Measurements from ENCODE around the gene CD163L1. TPM values are rescaled to one million over a fixed set of nuclear protein-coding genes. Genes with fewer than 3 reads are reported as not detected.

CD163L1 gene
- total and polyA plus RNA-seq, 9 of the 15 experiments (the other 6 are each of a cell fraction or from before 2014, with no cell fraction given): 0.54 to 9.2 (median 2.0) TPM

DNA sequence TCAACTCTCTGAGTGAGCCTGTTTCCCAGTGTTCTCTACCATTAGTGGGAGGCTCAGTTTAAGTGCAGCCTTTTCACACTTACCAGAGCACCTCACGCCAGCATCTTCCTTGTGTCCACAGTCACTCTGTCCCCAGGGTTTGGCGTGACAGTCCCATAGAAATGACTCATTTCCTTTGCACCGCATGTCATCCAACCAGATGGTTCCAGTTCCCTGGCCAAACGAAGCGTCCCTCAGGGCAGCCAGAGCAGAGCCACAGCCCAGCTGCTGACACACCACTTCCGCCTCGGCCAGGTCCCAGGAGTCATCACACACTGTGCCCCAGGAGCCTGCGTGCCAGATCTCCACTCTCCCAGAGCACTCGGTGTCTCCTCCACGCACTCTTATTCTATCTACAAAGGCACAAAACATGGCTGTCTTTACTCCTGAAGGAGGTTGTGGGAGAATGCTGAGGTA is 74.7 kb downstream of the CD163L1 start (continued):
- TF ChIP-seq MTA1 (IDR thresholded peaks at IDR 0.05; ENCODE audit: borderline replicate concordance): peak; percentile 88
- 0 out of 2 replicates have a peak, but pooled peaks have one; percentile 25 for TF ChIP-seq JUN (IDR thresholded peaks at IDR 0.05; ENCODE audit: borderline replicate concordance, low read depth, low read length)
- no peak for TF ChIP-seq JUN (CRISPR knock-in tag; IDR thresholded peaks at IDR 0.05; ENCODE audit: borderline replicate concordance)
- peak; percentile 84 for TF ChIP-seq GABPA (tag; conservative IDR thresholded peaks at IDR 0.05; ENCODE audit: low read depth)
- TF ChIP-seq CTBP1 (IDR thresholded peaks at IDR 0.05; ENCODE audit: borderline replicate concordance): no peak
- no peak for TF ChIP-seq SMARCA5 (IDR thresholded peaks at IDR 0.05)
- TF ChIP-seq ZMIZ1 (IDR thresholded peaks at IDR 0.05; ENCODE audit: low read depth in 2 of 2, low read length in 2 of 2): no peak
- peak; percentile 93 for TF ChIP-seq CREM (IDR thresholded peaks at IDR 0.05; ENCODE audit: low read depth)
- peak; percentile 18 to 28; a peak in 1 of 4 replicates for TF ChIP-seq NRF1 (conservative IDR thresholded peaks at IDR 0.05 in 1 of 2, IDR thresholded peaks at IDR 0.05 in 1 of 2)
- TF ChIP-seq ZNF124 (CRISPR knock-in tag; IDR thresholded peaks at IDR 0.05): no peak
- TF ChIP-seq E2F6 (IDR thresholded peaks at IDR 0.05; ENCODE audit: borderline replicate concordance in 1 of 2, extremely low read depth in 1 of 2, insufficient read depth in 1 of 2, insufficient read length in 1 of 2, low read depth in 1 of 2, low read length in 1 of 2, poor library complexity in 1 of 2, severe bottlenecking in 1 of 2): peak in 1 of 2 experiments; percentile 19
- peak; percentile 35; the same call in 1 of the 2 replicates for TF ChIP-seq HCFC1 (IDR thresholded peaks at IDR 0.05; ENCODE audit: low read depth, low read length)
- 0 out of 4 replicates have a peak, but pooled peaks of 1 of the 2 experiments have one; percentile 25 for TF ChIP-seq TBL1XR1 (IDR thresholded peaks at IDR 0.05; ENCODE audit: low read length in 2 of 2)
- TF ChIP-seq, protein P1, sequence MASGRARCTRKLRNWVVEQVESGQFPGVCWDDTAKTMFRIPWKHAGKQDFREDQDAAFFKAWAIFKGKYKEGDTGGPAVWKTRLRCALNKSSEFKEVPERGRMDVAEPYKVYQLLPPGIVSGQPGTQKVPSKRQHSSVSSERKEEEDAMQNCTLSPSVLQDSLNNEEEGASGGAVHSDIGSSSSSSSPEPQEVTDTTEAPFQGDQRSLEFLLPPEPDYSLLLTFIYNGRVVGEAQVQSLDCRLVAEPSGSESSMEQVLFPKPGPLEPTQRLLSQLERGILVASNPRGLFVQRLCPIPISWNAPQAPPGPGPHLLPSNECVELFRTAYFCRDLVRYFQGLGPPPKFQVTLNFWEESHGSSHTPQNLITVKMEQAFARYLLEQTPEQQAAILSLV (tag; IDR thresholded peaks at IDR 0.05): no peak
- no peak for TF ChIP-seq GATAD2B (IDR thresholded peaks at IDR 0.05; ENCODE audit: borderline replicate concordance)
- TF ChIP-seq FOSL1 (tag; conservative IDR thresholded peaks at IDR 0.05): 0 out of 2 replicates have a peak, but pooled peaks have one; percentile 43
- peak; percentile 29; the same call in 1 of the 2 replicates for TF ChIP-seq EHMT2 (IDR thresholded peaks at IDR 0.05)
- no peak for TF ChIP-seq IFI16 (CRISPR knock-in tag; IDR thresholded peaks at IDR 0.05)
- TF ChIP-seq, protein P2, sequence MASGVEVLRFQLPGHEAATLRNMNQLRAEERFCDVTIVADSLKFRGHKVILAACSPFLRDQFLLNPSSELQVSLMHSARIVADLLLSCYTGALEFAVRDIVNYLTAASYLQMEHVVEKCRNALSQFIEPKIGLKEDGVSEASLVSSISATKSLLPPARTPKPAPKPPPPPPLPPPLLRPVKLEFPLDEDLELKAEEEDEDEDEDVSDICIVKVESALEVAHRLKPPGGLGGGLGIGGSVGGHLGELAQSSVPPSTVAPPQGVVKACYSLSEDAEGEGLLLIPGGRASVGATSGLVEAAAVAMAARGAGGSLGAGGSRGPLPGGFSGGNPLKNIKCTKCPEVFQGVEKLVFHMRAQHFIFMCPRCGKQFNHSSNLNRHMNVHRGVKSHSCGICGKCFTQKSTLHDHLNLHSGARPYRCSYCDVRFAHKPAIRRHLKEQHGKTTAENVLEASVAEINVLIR (CRISPR knock-in tag; IDR thresholded peaks at IDR 0.05): peak; percentile 45; the same call in 1 of the 2 replicates

Measured in K562 (cell line).